ENCODE results near the gene CCHCR1.

CCHCR1 gene

GRCh38 chr6:31096656-31097055 is 60.9 kb downstream of the CCHCR1 start:
- no peak for DNase-seq

DNA sequence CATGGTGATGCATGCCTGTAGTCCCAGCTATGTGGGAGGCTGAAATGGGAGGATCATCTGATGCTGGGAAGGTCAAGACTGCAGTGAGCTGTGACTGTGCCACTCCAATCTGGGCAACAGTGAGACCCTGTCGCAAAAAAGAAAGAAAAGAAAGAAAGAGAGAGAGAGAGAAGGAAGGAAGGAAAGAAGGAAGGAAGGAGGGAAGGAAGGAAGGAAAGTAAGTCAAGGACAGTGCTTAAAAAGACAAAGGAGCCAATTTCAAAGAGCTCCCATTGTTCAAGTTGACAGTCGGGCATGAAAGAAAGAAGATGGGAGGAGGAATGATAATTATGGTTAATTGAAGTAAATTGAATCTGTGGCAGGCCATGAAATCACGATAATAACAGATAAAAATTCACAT is 61.4 kb downstream of the CCHCR1 start:
- no peak for DNase-seq

DNA sequence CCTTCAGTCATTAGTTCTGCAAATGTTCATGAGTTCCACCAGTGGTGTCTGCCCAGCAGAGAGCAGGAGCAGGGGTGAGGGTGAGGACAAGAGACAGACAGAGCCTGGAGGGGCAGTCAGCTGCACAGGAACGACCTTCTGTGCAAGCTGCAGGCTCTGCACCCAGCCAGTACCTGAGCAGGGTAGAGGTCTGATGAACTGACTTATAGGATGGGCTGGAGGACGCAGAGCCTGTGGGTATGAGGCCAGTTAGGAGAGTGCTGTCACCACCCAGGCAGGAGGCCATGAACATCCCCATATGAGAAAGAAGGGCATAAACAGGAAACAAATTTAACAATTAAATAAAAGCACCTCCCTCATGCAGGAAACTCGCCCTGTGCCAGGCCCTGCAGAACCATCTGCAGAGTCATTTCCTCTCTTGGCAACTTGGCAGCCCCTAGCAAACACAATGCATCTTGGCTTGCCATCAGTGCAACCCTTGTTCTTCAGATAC is 63.2 kb downstream of the CCHCR1 start:
- DNase-seq, result peak; percentile 13

DNA sequence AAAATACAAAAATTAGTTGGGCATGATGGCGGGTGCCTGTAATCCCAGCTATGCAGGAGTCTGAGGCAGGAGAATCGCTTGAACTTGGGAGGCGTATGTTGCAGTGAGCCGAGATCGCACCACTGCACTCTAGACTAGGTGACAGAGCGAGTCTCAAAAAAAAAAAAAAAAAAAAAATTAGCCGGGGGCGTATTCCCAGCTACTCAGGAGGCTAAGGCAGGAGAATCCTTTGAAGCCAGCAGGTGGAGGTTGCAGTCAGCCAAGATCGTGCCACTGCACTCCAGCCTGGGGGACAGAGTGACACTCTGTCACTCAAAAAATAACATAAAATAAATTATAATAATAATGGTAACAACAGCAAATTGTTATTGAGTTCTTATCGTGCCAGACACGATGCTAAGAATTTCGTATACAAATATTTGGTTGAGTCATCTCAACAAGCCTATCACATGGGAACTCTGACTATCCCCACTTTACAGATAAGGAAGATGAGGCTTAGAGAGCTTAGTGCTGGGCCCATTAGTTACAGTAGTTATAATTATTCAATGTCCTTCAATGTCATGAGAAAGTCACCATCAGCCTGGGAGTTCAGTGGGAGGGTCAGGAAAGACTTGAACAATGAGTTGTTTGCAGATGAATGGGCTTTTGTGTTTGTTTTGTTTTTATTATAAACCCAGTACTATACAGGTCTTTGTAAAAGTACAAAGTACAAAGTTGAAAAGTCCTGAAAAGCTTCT is 64.7 kb downstream of the CCHCR1 start:
- DNase-seq, result no peak
